K562 (cell line): ENCODE measurements around the gene GLYATL1B.

Source experiments
- CTCF ChIP-seq, 3 experiments: IDR thresholded peaks in 2 of 3; conservative IDR thresholded peaks in 1 of 3; 2 replicates each; pipeline ENCODE4 v1.5.1; 2011 to 2012; ENCODE audit warnings: low read length in 3 of 3, mild to moderate bottlenecking in 3 of 3, control low read depth in 2 of 3, improper control_type of control experiment in 1 of 3, inconsistent platforms in 1 of 3, low read depth in 1 of 3, mixed read lengths in 1 of 3, moderate library complexity in 1 of 3; ENCODE audit not compliant: insufficient read depth in 2 of 3
- NFIC ChIP-seq: fragments of 450-650 bp; IDR thresholded peaks from 2 replicates; pipeline ENCODE4 v1.6.1; 2017; ENCODE audit warnings: mild to moderate bottlenecking, inconsistent platforms
- SP2 ChIP-seq: IDR thresholded peaks from 2 replicates; pipeline ENCODE4 v1.6.1; 2011; ENCODE audit warnings: mild to moderate bottlenecking, low read depth, low read length, moderate library complexity; ENCODE audit not compliant: poor library complexity, severe bottlenecking; ENCODE audit errors: extremely low read depth
- SUPT5H ChIP-seq: fragments of 450-650 bp; IDR thresholded peaks from 2 replicates; pipeline ENCODE4 v1.6.1; 2016
- TOE1 ChIP-seq, 2 experiments: fragments of 450-650 bp in 1 of 2; sonication (generic) in 1 of 2; formaldehyde crosslinking in 1 of 2; IDR thresholded peaks; 2 replicates each; pipeline versions ENCODE4 v1.7.1 to v1.8.0; 2016 to 2022; ENCODE audit warnings: borderline replicate concordance in 2 of 2, mild to moderate bottlenecking in 2 of 2, antibody characterized with exemption in 1 of 2, inconsistent platforms in 1 of 2, low read depth in 1 of 2, missing genetic modification reagents in 1 of 2, moderate library complexity in 1 of 2
- ZSCAN29 ChIP-seq: fragments of 450-650 bp; IDR thresholded peaks from 2 replicates; pipeline ENCODE4 v1.6.1; 2017

DNA sequence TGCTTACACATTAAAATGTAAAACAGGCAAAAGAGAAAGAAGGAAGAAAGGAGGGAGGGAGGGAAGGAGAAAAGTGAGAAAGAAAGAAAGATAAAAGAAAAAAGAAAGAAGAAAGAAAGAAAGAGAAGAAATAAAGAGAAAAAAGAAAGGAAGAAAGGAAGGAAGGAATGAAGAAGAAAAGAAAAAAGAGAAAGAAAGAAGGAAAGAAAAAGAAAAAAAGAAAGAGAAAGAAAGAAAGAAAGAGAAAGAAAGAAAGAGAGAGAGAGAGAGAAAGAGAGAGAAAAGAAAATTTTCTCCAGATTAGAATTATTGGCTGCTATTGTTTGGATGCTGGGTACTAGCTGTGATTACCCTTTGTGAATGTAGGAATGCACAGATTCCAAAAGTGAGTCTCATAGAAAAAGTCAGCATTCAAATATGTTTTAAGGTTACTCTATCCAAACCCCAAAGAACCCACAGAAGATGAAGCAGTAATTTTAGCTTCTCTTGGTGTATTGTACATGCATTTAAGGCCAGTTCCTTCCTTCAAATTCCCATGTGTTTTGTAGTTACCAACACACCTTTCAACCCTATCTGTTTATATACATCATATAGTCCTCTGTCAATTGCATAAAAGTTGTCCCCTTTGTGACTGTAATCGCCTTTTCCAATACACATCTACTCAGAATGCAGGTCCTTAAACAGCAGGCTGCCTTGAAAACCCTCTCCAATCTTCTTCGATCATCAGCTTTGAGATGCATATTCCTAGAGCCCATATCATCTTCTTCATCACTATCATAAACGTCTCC, 55.8 kb downstream of the GLYATL1B start:
- TF ChIP-seq NFIC, result no peak
- no peak for TF ChIP-seq TOE1 (IDR thresholded peaks at IDR 0.05; ENCODE audit: borderline replicate concordance)
- no peak for TF ChIP-seq TOE1 (CRISPR knock-in tag; IDR thresholded peaks at IDR 0.05; ENCODE audit: borderline replicate concordance, low read depth)
- no peak for TF ChIP-seq ZSCAN29
- no peak for TF ChIP-seq CTCF (IDR thresholded peaks at IDR 0.05 in 2 of 3, conservative IDR thresholded peaks at IDR 0.05 in 1 of 3; ENCODE audit: insufficient read depth in 2 of 3, low read depth in 1 of 3, low read length in 3 of 3)
- no peak for TF ChIP-seq SUPT5H
- no peak for TF ChIP-seq SP2
